Measurements from ENCODE around the gene PPA2. TPM values are rescaled to one million over a fixed set of nuclear protein-coding genes. Genes with fewer than 3 reads are reported as not detected.
"Not testable (repeated sequence)": the region's sequence is repeated elsewhere in the genome, so short reads cannot be mapped to it uniquely, and the experiment has no call there.

PPA2 gene
- 96.9 and 165 TPM in 2 replicates for polyA plus RNA-seq (2014; cell fraction: cytosol; rRNA removed)
- 78.6 and 95.5 TPM in 2 replicates for polyA plus RNA-seq (2014; cell fraction: nucleus; rRNA removed)

DNA sequence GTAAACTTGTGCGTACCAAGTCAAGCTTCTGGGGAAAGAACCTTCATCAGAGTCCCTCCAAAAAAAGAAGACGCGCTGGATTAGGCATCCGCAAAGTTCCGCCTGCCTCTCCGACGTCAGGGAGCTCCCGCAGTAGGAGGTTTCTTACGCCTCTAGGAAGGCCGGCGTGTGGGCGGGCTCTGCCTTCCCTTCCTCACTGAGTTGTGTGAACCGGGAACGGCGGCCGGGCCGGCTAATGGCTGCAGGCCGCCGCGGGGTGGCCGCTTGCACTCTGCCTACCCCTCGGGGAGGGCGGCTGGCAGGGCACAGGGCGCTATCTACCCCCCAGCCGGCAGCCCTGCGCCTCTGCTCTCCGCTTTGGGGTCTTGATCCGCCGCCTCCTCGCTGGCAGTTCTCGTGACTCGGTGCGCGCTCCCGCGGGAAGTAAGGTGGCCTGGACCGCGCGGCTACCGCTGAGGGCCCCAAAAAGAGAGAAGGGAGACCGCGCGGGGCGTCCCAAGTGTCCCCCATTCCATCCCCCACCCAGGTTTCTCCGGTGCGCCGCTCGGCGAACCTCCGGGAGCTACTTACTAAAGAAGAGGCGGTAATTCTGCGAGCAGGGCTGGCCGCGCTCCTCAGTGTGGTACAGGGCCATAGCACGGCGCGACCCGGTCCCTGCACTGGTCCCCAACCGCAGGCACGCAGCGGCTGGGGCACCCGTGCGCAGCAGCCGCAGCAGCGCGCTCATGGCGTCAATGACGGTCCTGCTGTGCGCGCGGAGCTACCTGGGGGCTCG, at the start of gene PPA2:
Gene PPA2 (minus strand): TSS at position 739 of the 775 bp plus-strand sequence. CDS start 12 bp downstream, at position 727.
- peak; percentile 85 for DNase-seq (ENCODE audit: low spot score)

DNA sequence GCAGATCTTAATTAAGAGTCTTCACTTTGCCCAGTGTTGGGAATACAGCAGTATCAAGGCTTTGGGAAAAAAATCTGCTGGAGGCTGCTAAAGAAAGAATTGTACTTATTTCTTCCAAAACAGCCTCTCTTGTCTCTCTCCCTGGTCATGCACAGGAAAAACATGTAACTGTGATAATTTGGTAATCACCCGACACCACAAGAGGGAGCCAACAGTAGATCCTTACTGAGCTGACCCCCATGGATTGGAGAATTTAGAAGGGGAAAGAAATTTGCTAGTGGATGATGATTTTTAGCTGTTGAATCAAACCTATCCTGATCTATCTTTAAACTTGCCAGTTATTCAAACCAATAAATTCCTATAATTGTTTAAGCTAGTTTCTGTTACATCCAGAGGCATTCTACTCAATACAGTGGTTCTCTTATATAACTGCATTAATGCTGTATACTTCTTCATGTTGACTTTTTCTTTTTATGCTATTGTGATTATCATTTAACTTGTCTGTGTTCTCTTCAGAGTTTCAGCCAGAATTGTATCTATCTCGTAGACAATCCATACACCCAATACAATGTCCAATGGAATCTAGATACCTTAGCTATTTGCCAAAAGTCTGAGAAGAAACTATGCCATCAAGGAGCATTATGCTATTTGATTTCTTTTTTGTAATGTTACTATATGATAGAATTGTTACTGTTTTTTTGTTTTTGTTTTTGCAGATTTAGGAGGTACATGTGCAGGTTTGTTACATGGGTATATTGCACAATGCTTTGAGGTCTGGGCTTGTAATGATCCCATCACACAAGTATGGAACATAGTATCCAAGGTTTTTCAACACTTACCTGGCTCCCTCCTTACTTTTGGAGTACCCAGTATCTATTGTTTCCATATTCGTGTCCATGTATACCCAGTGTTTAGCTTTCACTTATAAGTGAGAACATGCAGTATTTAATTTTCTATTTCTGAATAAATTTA, 47.2 kb upstream of the PPA2 start:
- peak; percentile 38 for DNase-seq (ENCODE audit: low spot score)

DNA sequence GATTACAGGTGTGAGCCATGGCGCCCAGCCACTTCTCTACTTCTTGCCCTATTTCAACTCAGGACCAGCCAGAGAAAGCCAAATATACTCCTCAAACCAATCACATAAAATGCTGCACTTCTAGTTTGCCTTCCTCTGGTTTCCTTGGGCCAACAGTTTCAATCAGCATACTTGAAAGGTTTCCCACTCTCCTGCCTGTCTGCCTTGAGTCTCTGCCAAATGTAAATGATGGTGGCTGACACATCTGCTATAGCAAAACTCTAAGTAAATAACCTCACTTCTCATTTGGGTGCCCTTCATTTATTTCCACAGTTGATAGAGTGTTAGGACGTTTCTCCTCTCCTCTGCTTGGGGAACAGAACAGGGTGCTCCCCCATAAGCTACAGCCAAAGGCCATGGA, 36.4 kb upstream of the PPA2 start:
- no peak for DNase-seq (ENCODE audit: low spot score)

DNA sequence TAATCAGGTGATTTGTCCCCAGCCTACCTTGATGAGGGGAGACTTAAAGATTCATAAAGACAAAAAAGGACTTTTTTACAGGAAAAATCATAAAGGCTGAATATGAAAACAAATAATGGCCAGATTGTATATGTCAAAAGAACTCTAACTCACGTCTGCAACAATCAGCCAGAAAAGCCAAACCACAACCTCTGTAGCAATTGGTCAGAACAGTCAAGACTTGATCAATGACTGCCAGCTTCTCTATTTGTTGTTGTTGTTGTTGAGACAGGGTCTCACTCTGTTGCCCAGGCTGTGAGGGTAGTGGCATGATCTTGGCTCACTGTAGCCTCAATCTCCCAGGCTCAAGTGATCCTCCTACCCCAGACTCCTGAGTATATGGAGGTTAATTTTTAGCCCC, 35.9 kb upstream of the PPA2 start:
- no peak for DNase-seq (ENCODE audit: low spot score)

DNA sequence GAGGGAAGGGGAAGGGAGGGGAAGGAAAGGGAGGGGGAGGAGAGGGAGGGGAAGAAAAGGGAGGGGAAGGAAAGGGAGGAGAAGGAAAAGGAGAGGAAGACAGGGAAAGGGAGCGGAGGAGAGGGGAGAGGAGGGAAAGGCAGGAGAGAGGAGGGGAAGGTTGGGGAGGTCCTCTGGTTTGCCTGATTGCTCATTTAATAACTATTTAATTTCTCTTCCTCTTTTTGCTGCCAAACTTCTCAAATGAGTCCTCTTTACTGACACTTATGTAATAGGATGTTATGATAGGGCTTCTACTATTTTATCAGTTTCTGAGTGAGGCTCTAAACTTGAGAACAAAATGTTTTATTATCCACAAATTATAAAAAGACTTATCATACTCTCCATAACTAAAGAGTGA, 35.4 kb upstream of the PPA2 start:
- DNase-seq (ENCODE audit: low spot score), result no peak

DNA sequence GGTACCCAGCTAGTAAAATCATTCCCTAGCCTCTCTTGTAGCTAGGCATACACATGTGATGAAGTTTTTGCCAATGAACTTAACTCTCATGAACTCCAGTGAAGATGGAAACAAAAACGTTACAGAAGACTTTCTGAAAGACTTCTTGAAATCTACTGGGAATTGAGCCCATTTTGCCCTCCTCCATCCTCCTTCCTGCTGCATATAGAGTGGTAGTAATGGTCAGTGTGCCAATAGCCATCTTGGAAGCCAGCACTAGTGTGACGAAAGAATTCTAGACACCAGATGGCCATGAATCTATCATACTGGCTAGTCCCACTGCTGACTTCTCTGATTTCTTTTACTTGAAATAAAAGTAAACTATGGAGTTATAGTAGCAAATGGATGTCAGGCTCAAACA, 30.9 kb upstream of the PPA2 start:
- no peak for DNase-seq (ENCODE audit: low spot score)

DNA sequence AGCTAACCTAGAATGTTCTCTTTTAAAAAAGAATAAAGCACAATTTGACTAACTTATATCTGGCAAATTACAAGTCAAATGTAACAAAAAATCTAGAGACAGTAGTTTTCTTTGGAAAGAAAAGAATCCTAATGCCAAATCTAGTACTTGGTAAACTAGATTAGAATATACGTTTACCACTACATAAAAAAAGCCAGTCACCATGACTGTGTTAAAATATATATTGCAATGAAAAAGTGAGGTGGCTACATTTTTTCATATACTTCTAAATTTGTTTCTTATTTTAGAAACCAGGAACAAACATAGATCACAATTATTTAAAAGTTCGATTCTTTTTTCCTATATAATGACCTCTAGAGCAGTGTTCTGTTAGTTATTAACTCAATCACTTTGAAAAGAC, 29.6 kb upstream of the PPA2 start:
- DNase-seq (ENCODE audit: low spot score), result no peak

DNA sequence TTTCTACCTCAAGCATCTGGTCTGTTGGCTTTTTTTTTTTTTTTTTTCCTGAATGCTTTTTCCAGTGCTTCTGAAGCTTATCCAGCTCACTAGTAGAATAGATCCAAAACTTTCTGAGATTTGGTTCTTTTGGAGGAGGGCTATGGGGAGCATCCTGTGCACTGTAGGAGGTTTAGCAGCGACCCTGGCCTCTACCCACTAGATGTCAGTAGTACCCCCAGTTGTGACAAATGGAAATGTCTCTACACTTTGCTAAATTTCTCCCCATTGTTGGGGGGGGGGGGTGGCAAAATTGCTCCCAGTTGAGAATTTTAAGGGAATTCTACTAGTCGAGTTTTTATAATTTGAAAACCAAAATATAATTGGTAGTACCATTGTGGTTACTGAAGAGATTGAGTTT, 23.0 kb upstream of the PPA2 start:
- DNase-seq (ENCODE audit: low spot score), result no peak

DNA sequence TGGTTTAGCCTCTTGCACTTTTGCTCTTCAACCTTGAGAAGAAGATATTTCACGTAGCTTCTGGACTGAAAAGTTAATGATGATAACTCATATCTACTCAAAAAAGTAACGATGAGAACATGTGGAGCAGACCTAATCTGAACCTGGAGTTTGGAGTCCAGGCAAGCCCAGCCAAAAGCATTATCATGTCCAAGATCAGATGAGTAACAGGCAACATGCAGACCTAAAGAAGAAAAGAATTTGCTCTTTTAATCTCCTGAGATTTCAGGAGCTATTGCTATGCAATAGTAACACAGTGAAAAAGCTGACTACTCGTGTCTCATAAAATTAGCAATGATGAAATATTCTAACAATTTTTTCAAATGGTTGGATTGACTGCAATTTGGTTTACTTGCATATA, 21.8 kb upstream of the PPA2 start:
- DNase-seq (ENCODE audit: low spot score), result no peak

DNA sequence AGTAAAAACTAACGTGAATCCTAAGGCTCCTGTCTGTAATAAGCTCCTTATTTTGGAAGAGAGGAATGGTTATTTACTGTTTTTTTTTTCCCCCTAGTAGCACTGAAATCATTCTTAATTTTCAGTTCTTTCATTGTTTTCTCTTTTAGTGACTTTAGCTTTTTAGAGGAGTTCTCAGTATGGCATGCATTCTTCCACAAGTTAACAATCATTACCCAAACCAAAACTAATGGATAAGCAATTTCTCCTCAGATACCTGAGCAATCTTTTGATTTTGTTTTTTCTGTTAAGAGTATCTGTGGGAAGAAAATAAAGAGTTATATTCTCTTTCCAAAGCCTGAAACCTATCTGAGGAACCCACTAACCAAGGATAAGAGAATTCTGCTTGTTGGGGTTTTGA, 16.7 kb upstream of the PPA2 start:
- no peak for DNase-seq (ENCODE audit: low spot score)

DNA sequence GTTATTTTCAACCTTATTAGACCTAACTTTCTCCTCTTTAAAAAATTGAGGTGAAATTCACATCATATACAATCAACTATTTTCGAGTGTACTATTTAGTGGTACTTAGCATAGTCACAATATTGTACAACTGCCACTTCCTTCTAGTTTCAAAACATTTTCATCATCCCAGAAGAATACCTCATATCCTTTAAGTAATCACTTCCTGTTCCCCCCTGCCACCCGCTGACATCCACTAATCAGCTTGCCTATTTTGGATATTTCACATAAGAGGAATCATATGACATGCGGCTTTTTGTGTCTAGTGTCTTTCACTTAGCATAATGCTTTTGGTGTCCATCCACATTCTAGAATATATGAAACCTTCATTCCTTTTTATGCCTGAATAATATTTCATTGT, 10.0 kb upstream of the PPA2 start:
- DNase-seq (ENCODE audit: low spot score), result no peak

DNA sequence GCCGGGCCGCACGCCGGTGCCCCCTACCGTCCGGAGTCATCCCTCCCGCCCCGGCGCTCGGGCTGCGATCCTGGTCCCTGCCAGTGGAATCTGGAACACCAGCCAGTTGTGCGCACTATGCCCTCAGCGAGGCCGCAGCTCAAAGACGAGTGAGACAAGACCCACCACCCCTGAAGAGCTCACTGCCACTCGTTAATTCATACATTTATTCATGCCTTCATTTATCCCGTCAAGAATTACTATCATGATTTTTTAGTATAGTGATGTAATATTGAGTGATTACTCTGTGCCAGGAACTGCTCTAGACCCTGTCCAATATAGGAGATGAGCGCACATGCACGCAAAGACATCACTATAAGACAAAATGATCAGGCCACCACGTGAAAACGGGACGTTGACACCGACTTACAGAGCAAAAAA, 247 bp upstream of the PPA2 start:
- no peak for DNase-seq (ENCODE audit: low spot score)

DNA sequence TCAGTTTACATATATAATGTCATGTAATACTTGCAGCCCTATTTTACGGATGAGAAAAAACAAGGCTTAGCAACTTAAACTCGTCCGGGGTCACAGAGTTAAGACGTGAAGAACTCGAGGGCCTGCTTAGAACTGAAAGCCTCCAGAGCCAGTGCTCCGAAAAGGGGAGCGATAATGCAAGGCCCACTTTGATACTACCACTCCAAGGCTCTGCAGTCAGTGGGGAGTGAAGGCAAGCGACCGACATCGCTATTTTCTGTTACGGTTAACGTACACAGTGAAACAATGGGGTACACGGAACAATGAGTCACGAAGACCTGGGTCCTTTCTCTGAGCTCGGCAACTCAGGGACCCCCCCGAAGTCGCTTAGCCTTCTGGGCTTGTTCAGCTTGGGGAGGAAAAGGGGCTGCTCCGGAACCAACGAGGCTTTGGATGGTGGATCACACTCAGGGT, 965 bp downstream of the PPA2 start:
- DNase-seq (ENCODE audit: low spot score), result no peak

DNA sequence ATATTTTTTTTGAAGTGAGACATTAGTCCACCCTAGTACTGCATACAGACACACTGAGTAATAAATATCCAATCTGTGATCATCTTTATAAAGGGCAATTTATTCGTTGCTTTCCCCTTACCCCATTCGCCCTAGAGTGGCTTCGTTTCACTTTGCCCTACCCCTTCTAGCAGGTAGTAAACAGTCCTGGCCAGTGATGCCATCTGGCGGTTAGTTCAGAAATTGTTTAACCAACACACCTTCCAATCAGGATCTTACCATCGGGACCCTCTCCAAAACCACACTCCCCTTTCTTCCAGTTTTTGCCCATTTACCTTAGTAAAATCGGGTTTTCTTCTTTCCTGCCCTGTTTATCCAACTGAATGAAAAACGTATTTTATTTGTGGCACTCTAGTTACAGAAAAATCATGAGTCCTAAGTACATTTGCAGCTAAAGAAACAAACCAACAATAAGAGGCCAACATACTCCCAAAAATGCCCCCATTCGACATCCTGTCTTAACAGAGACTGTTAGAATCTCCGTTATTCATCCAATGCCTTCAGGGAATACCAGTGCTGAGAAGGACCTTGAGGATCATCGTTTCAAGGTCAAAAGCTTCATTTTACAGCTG, 2.2 kb downstream of the PPA2 start:
- peak; percentile 71 for DNase-seq (ENCODE audit: low spot score)

DNA sequence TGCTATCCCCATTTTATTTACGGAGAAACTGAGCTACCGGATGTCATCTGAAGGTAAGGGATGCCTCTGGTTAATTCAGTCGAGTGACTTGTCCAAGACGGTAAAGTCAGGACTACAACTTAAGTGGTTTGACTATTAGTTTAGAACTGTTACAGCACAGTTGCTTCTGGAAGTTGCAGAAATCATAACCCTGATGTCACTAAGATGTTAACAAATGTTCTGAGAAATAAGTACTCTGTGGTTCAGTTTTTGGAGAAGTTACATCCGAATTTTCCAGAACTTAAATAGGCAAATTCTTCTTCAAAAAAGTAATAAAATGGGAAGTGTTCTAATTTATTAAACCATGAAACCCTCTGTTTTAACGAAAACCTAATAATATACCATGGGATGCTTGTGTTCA, 3.1 kb downstream of the PPA2 start:
- DNase-seq (ENCODE audit: low spot score), result no peak

DNA sequence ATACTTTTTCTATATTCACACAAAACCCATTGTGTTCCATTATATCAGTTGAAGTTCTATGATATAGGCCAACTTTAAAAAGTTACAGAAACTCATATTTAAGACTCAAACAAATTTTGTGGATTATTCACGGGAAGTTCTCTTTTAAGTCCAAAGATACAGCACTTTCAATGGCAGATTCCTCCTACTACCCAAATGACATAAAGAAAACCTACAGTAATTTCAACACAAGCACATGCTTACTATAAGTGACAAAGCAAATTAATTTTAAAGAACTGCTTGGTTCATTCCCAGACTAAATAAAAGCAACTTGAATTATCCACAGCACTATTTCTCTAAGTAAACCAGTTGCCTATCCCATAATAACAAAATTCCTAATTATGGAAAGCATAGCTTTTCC, 4.1 kb downstream of the PPA2 start:
- DNase-seq (ENCODE audit: low spot score), result no peak

DNA sequence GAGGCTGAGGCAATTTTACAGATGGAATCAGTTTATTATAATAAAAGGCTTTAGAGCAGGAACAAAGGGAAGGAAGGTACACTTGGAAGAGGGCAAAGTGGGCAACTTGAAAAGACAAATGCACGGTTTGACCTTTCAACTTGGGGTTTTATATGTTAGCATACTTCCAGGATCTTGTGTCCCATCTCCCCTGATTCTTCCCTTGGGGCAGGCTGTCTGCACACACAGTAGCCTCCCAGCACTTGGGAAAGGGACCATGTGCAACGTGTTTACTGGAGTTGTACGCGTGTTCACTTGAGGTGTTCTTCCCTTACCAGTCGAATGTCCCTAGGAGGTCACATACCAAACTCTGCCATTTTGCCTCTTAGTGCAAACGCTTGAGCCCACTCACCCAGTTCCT, 7.3 kb downstream of the PPA2 start:
- DNase-seq (ENCODE audit: low spot score), result no peak

DNA sequence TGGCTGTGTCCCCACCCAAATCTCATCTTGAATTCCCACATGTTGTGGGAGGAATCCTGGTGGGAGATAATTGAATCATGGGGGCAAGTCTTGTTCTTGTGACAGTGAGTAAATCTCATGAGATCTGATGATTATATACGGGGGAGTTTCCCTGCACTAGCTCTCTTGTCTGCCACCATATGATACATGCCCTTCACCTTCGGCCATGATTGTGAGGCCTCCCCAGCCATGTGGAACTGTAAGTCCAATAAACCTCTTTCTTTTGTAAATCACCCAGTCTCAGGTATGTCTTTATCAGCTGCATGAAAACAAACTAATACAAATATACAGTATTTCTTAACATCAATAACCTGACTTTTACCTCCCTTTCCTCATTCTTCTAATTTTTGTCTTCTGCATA, 9.3 kb downstream of the PPA2 start:
- DNase-seq (ENCODE audit: low spot score), result not testable (repeated sequence)

DNA sequence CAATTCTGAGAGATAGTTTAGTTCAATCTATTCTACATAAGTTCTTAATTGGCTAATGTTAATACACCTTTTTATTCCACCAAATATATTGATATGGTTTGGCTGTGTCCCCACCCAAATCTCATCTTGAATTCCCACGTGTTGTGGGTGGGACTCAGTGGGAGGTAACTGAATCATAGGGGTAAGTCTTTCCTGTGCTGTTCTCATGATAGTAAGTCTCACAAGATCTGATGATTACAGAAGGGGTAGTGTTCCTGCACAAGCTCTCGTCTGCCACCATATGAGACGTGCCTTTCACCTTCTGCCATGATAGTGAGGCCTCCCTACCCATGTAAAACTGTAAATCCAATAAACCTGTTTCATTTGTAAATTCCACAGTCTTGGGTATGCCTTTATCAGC, 11.3 kb downstream of the PPA2 start:
- no peak for DNase-seq (ENCODE audit: low spot score)

DNA sequence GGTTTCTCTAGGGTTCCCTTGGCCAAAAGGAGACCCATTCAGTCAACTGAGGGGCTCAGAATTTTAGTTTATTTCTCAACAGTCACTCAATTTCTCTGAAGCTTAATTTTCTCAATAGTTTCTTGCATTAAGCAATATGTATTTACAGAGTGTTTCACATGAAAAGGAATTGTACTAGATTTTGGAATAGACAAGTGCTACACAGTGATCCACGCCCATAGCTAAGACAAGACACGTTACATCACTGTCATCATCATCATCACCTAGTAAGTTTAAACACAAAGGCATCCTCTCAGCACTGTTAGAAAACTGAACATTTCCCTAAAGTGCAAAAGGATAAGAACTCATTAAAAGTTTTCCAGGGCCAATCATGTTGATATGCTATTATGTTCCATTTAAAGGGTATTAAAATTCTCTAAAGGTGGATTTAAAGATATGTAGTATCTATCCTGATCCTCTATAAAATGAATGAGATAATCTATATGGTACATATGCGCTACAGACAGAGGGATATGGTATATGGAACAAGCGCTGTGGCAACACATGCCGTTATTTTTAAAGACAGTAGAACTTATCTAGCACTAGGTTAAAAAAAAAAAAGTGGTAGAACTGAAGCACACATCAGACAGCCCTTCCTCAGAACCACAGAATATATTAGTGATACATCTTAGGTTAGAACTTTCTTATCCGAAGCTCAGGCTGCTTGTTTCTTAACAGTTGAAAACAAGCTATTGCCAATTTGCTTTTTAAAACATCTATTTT, 12.1 kb downstream of the PPA2 start:
- no peak for DNase-seq (ENCODE audit: low spot score)

DNA sequence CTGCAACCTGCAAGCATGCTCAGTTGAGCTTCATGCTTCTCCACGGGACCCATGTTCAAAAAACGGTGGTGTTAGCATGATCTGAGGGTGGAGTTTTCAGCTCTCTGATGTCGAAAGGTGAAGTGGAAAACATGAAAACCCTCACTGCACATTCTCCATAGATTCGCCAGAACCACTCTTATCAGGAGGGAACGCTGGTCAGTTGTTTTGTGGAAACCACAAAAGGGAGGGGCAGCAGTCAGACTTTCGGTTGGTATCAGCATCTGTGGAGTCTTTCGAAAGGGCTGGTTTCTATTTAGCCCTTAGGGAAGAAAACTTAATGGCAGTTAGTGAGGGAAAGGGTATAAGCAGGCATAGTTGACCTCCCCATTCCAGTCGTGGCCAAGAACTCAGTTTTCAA, 12.6 kb downstream of the PPA2 start:
- DNase-seq (ENCODE audit: low spot score), result no peak

Measured in SK-N-DZ (cell line).